ENCODE data around the gene MITF.

DNA sequence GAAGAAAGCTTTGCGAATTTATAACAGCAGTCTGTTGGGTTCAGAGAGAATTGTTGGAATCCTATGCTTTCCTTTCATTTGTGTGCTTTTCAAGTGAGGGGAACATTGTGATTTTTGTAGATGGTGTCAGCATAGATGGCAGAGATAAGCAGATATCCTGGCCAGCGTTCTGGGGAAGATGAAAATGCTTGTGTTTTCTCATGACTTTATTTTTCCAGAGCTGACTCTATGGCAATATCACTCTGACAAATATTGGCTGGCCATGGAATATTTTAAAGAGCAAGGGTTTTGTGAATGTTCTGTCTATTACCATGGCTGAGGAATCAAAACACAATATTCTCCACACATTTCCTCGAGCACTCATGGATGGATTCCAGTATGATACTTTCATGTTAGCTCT lies 108.8 kb downstream of the MITF start:
- TF ChIP-seq POLR2AphosphoS5 (IDR thresholded peaks at IDR 0.05; ENCODE audit: low read depth, low read length), result no peak
- TF ChIP-seq POLR2A (IDR thresholded peaks at IDR 0.05; ENCODE audit: low read depth, low read length), result no peak
- TF ChIP-seq TAF1 (IDR thresholded peaks at IDR 0.05; ENCODE audit: low read depth, low read length), result no peak
- no peak for TF ChIP-seq POU2F2 (IDR thresholded peaks at IDR 0.05; ENCODE audit: low read depth, low read length)
- TF ChIP-seq SPI1 (IDR thresholded peaks at IDR 0.05; ENCODE audit: low read depth, low read length), result no peak

Measured in GM12891 (cell line).